ENCODE results near the gene CYLD.
A peak's percentile ranks its signal among the peaks of the same experiment; 100 is the strongest.

Gene CYLD

DNA sequence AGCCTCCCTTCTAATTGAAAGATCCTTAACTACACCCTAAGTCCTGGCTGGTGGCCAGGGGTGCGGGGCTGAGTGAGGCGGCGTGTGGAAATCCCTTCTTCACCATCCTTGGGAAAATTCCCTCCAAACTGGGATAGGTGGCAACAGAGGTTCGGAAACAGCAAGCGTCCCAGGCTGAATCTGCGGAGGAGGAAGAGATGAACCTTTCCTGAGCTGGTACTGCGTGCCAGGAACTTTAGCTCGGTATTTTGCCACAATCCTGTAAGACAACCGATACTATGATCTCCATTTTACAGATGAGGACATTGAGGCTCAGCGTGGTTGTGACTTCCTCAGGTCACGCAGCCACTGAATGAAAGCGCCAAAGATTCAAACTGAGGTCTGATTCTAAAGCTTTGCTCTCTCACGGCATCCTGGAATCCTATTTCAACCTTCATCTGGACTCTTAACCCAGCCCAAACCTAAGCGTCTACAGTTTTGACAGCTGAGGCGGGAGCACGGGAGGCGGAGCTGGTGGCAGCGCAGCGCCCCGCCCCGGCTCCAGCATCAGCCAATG, 583 bp upstream of the CYLD start:
- peak; percentile 16 for DNase-seq

DNA sequence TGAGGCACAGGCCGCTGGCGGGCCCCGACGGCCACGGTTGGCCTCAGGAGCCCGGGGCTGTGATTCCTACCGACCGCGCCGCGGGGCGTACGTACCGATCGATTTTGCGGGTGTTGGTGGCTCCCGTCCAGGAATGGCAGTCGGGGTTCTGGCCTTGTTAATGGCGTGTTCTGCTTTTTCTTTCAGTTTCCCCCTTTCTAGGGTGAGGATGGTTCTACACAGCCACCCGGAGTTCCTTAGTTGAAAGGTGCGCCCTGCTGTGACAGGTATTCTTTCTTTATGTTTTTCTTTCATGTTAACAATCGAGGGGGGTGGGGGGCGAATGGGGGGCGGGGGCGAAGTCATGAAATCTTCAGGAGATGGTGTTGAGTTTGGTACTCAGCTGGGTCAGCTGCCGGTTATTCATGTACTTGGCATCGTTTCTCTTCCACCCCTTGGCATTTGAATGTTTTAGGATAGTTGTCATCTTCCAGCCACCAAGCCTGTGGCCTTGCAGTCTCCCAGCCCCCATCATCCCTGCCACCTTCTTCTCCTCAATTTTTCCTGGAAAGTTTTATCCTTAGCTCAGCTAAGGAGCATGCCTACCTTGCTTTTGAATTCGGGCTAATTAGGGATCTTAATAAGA, 802 bp downstream of the CYLD start:
- peak; percentile 49 for DNase-seq

- DNase-seq = no peak
These were observed 1.8 kb downstream of the CYLD start for GRCh38 chr16:50743581-50744225.

- no peak for DNase-seq
These were observed 3.0 kb downstream of the CYLD start for GRCh38 chr16:50744881-50745280.

GRCh38 chr16:50745940-50746339, 4.1 kb downstream of the CYLD start:
- no peak for DNase-seq

DNA sequence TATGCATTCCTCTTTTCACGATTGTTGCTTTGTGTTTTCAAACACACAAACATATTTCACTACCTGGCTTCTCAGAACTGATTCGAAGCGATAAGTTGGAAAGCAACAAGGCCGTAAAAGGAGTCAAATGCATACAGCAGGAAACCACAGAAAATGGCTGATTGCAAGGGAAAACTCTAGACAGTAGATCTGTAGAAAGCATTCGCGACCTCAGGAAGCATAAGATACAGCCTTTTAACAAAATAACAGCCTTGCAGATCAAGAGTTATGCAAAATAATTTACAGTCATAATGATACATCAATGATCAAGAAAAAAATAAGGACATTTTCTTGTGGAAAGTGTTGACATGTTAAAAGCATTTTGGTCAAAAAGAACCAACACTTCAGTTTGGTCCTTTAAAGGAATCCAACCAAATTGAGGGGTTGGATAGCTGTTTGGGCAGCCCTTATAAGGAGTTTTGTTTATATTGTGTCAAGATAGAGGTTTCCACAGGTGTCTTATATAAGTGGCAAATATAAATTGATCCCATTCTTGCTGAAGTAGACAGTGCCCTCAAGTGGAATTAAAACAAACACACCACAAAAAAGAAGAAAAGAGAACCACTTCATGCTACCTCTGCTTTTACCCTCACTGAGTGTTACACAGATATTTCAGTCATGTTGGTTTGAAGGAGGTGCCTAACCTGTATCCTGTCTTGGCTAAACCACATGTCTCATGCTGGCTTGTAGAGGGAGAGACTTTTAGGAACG, 5.5 kb downstream of the CYLD start:
- DNase-seq = peak; percentile 76

GRCh38 chr16:50751528-50751927, 9.6 kb downstream of the CYLD start:
- DNase-seq = no peak

- DNase-seq = no peak
These were observed 10.8 kb downstream of the CYLD start for GRCh38 chr16:50752471-50753235.

- DNase-seq = no peak
These were observed 14.6 kb downstream of the CYLD start for GRCh38 chr16:50756473-50756872.

- no peak for DNase-seq
These were observed 19.4 kb downstream of the CYLD start for GRCh38 chr16:50761267-50761666.

DNA sequence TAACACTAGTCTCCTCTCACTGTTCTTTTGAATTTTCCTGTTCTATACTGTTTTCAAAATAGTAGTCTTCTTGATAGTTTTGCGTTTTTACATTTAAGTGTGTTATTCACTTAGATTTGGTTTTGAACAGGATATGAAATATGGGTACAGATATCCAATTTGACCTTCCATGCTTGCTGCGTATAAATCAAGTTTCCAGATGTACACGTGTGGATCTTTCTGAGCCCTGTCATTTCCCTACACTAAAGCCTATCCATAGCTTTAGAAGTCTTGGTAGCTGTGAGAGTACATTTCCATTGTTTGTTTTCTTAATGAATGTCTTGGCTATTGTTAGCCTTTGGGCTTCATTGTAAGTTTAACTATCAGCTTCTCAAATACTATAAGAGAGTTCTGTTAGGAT, 20.4 kb downstream of the CYLD start:
- DNase-seq = no peak

GRCh38 chr16:50763211-50763610, 21.3 kb downstream of the CYLD start:
- DNase-seq = peak; percentile 25

DNA sequence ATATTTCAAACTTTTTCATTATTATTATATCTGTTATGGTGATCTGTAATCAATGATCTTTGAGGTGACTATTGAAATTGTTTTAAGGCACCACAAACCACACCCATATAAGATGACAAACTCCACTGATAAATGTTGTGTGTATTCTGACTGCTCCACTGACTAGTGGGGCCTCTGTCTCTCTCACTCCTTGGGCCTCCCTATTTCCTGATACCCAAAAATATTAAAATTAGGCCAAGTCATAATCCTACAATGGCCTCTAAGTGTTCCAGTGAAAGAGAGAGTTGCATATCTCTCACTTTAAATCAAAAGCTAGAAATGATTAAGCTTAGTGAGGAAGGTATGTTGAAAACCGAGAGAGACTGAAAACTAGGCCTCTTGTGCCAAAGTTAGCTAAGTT, 23.4 kb downstream of the CYLD start:
- DNase-seq = no peak

DNA sequence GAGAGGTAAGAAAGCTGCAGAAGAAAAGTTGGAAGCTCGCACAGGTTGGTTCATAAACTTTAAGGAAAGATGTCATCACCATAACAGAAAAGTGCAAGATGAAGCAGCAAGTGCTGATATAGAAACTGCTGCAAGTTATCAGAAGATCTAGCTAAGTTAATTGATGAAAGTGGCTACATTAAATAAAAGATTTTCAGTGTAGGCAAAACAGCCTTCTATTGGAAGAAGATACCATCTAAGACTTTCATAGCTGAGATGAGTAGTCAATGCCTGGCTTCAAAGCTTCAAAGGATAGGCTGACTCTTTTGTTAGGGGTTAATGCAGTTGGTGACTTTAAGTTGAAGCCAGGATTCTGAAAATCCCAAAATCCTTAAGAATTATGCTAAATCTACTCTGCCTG, 24.0 kb downstream of the CYLD start:
- DNase-seq = no peak

DNA sequence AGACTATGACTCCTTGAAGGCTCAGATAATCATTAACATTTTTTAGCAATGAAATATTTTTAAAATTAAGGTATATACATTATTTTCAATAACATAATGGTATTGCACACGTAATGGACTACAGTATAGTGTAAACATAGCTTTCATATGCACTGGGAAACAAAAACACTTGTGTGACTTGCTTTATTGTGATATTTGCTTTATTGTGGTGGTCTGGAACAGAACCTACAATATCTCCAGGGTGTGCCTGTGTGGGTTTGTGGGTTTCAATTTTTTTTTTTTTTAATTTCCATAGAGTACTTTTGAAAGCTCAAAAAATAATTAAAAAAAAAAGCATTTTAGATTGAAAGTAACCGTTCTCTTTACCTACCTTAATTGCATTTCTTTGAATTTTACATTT, 25.3 kb downstream of the CYLD start:
- DNase-seq = no peak

- DNase-seq = no peak
These were observed 29.5 kb downstream of the CYLD start for GRCh38 chr16:50771366-50771765.

GRCh38 chr16:50774405-50774804, 32.5 kb downstream of the CYLD start:
- DNase-seq = no peak

- DNase-seq = no peak
These were observed 33.1 kb downstream of the CYLD start for GRCh38 chr16:50774960-50775359.

GRCh38 chr16:50776037-50776436, 34.2 kb downstream of the CYLD start:
- no peak for DNase-seq

GRCh38 chr16:50778284-50779163, 36.6 kb downstream of the CYLD start:
- no peak for DNase-seq

GRCh38 chr16:50781043-50781442, 39.2 kb downstream of the CYLD start:
- DNase-seq = peak; percentile 6

- DNase-seq = no peak
These were observed 39.6 kb downstream of the CYLD start for GRCh38 chr16:50781518-50781917.

Data from hematopoietic multipotent progenitor cell treated with erythropoietin and hydrocortisone succinate and interleukin-3 and kit ligand, for 6 days (in vitro differentiated cells).